NOMO-1 (cell line): ENCODE measurements around the gene TMEM208.

Experiments used
- DNase-seq, 2 experiments: peaks; one replicate each; lab custom pipeline; 2025; ENCODE audit not compliant: unreplicated experiment in 2 of 2; lab: John Stamatoyannopoulos, UW

TMEM208 gene

DNA sequence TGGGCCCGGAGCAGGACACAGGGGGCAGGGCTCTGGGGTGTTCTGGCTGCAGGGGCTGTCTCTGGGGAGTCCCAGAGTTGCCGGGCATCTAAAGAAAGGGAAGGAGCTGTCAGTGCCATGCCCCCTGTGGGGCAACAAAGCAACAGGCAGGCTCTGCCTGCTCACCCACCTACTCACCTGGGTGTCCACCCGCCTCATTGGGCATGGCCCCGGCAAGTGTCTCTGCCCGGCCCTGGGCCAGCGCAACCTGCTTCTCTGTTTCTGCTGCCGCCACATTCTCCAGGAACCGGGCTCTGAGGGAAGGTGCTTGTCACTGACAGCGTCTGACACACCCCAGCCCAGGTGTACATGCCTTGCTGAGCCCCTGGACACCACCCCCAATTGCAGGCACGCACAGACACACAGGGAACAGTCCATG, 7.3 kb downstream of the TMEM208 start:
- no peak for DNase-seq

GRCh38 chr16:67235816-67236562, 9.1 kb downstream of the TMEM208 start:
- no peak for DNase-seq

- peak in 1 of 2 experiments; percentile 11 for DNase-seq
Observed at GRCh38 chr16:67236563-67237395, 9.8 kb downstream of the TMEM208 start.

DNA sequence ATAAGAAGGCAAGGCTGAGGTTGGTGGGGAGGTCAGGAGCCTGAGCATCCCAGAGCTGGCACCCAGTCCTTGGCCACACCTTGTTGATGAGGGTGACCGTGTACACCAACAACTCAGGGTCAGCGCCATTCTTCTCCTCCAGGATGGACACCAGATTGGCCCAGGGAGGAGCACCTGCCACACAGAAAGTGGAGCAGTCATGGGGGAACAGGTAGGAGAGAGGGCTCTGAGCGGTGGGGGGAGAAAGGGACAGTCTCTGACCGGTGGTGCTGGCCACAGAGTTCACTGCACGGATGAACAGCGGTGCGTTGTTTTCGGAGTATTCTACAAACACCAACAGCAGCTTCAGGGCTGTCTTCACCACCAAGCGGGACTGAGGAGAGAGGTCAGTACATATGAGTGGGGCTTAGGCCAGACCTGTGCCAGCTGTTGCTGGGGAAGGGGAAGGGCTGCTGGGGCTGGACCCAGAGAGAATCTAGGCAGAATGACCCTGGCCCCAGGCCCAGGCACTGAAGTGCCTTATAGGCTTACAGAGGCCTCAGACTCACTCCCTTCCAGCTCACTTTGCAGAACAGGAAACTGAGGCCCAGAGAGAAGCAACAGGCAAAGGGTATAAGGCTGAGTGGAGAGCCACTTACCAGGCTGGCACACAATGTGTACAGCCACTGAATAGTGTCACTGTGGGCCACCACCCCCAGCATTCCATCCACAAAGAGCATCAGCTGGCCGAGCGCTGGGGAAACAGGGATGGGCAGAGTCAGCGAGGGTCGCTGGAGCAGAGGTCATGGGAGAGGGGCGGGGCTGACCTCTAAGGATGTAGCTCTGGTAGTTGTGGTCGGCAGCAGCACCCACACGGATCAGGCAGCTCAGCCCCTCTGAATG, 10.7 kb downstream of the TMEM208 start:
- DNase-seq: no peak

- no peak for DNase-seq
Observed at GRCh38 chr16:67238278-67238575, 11.3 kb downstream of the TMEM208 start.

GRCh38 chr16:67238806-67239470, 12.0 kb downstream of the TMEM208 start:
- no peak for DNase-seq

DNA sequence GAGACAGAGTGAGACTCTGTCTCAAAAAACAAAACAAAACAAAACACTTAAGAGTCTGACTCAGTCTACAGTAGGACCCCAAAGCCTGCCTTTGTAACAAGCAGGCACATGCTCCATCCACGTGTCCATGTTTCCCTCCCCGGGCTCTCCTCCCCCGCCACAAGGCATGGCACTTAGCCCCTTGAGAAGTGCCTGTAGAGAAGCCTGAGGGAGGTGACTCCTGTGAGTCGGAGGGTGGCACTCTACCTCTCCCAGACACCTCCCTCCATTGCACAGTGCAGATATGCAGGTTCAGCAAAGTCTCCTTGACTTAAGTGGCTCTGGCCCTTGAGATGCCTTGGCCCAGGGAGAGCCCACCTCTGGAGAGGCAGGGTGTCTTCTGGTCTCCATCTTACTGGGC, 13.6 kb downstream of the TMEM208 start:
- no peak for DNase-seq

DNA sequence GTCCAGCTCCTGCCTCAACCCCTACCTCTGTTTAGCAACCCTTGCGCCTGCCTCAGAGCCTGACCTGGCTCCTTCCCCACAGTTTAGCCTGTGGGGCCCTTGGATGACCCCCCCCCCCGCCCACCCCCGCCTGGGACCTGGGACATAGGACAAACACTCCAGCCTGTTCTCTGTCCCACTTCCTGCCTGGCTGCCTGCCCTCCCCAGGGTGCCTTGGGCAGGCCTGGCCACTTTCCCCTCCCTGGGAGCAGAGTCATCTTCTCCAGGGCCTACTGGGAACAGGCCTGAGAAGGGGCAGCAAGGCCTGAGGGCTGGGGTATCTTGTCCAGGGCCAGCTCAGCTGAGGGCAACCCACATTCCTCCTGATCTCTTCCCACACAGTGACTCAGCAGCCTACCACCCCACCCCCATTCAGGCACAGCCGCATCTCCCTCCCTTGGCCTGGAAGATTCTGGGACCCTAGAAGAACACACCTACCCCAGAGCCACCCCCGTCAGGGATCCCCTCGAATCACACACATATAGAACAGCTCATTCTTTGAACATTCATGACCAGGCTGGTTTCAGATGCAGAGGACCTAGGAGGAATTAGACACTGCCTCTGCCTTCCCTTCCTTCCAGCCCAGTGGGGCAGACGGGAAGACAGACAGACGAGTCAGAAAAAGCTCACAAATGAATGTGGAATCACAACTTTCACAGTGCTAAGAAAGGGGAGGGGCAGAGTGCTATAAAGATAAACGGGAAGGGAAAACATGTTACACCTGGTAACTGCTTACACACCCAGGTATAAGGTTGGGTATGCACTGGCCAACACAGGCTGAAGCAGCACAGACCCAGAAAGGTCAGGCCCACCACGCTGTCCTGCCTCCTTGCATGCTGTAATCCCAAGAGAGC, 14.3 kb downstream of the TMEM208 start:
- DNase-seq: no peak

DNA sequence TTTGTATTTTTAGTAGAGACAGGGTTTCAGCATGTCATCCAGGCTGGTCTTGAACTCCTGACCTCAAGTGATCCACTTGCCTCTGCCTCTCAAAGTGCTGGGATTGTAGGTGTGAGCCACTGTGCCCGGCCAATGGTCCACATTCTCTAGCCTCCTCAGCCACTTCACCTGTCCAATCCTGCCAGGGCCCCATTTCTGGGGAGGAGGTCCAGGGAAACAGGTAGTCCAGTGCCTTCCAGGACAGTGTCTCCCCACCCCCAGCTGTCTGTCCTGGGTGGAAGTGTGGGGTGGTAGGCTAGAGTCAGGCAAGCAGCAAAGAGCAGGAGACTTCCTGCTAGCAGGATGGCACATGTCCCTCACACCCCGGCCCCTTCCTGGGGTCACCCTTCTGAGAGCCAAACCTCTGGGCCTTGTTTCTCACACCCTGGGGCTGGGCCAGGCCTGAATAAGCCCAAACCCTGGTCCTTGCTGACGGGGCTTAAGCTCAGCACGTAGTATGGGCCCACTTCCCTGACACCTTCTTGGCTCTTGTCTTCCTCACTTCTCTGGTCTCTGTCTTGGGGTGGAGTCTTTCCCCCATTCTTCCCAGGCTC, 15.3 kb downstream of the TMEM208 start:
- no peak for DNase-seq

GRCh38 chr16:67243481-67243880, 16.6 kb downstream of the TMEM208 start:
- DNase-seq: no peak

GRCh38 chr16:67244387-67245185, 17.7 kb downstream of the TMEM208 start:
- DNase-seq: peak; percentile 95 to 98

DNA sequence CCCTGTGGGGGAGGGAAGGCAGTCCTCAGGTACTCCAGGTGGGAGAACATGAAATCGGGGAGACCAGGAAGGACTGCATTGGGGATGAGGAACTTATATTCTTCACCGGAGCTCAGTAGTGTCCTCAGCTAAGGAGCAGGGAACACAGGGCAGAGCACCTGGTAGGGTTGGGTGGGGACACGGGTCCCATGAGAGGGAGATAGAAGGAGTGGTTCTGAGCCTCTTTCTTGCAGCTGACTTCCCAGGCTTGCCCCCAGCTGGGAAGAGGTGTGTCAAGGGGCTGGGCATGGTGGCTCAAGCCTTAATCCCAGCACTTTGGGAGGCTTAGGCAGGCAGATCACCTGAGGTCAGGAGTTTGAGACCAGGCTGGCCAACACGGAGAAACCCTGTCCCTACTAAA, 18.3 kb downstream of the TMEM208 start:
- DNase-seq: no peak

GRCh38 chr16:67245674-67246080, 18.7 kb downstream of the TMEM208 start:
- DNase-seq: no peak

- peak; percentile 39 to 49 for DNase-seq
Observed at GRCh38 chr16:67246081-67246755, 19.3 kb downstream of the TMEM208 start.

DNA sequence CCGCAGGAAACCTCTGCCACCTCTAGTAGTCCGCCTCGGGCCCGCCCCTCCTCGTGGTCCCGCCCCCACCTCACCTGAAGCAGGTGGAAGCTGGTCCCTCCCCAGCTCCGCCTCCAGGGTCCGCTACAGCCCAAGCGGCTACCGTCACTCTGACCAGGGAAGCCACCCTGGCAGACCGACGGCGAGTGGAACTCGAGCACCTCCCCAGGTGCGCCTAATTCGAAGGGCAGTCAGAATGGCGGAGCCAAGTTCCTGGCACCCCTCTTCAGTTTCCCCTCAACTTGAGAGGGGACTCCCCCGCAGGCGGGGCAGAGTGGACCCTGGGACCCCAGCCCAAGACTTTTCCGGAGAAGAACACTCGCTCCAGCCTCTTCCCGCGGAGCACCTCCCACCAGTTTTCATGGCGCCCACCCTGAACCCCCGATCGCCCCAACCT, 19.8 kb downstream of the TMEM208 start:
- DNase-seq: no peak

- peak; percentile 93 to 95 for DNase-seq
Observed at GRCh38 chr16:67247192-67248072, 20.5 kb downstream of the TMEM208 start, which contains the start of gene FHOD1. TSS of gene FHOD1 (minus strand) at chr16:67247481. CDS start at chr16:67247410, 71 bp downstream.

- DNase-seq: no peak
Observed at GRCh38 chr16:67248073-67248400, 21.1 kb downstream of the TMEM208 start.
